Fibroblast of the aortic adventitia (primary cell): ENCODE results near the gene TCERG1L. TPM values are rescaled to one million over a fixed set of nuclear protein-coding genes. Genes with fewer than 3 reads are reported as not detected.

Source experiments
- DNase-seq: peaks from one replicate; pipeline ENCODE4 v3.0.0-alpha.2; 2010; ENCODE audit warnings: low read depth
- H3K4me3 ChIP-seq: 2 replicates; pipeline ENCODE4 v1.5.1; 2011; ENCODE audit warnings: low read depth, mild to moderate bottlenecking, control low read depth, low read length, moderate library complexity
- total RNA-seq: library from RNA; depleted of rRNA; stranded (reverse); fragments of >200 nt; gene quantifications from 2 replicates; pipeline ENCODE4 v1.2.3, GENCODE V29; 2012; ENCODE audit warnings: low replicate concordance
- TF ChIP-seq, protein P1 (sequence below): IDR thresholded peaks from 2 replicates; pipeline ENCODE4 v1.5.1; 2011; ENCODE audit warnings: mild to moderate bottlenecking, low read length, control low read depth, inconsistent platforms; ENCODE audit not compliant: insufficient read depth

The TCERG1L gene
- total RNA-seq, 1 donor: not detected

GRCh38 chr10:131269776-131270460 is 41.6 kb downstream of the TCERG1L start:
- H3K4me3 ChIP-seq: no peak overlapping the region
- TF ChIP-seq, protein P1, sequence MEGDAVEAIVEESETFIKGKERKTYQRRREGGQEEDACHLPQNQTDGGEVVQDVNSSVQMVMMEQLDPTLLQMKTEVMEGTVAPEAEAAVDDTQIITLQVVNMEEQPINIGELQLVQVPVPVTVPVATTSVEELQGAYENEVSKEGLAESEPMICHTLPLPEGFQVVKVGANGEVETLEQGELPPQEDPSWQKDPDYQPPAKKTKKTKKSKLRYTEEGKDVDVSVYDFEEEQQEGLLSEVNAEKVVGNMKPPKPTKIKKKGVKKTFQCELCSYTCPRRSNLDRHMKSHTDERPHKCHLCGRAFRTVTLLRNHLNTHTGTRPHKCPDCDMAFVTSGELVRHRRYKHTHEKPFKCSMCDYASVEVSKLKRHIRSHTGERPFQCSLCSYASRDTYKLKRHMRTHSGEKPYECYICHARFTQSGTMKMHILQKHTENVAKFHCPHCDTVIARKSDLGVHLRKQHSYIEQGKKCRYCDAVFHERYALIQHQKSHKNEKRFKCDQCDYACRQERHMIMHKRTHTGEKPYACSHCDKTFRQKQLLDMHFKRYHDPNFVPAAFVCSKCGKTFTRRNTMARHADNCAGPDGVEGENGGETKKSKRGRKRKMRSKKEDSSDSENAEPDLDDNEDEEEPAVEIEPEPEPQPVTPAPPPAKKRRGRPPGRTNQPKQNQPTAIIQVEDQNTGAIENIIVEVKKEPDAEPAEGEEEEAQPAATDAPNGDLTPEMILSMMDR: no peak
- no peak for DNase-seq

DNA sequence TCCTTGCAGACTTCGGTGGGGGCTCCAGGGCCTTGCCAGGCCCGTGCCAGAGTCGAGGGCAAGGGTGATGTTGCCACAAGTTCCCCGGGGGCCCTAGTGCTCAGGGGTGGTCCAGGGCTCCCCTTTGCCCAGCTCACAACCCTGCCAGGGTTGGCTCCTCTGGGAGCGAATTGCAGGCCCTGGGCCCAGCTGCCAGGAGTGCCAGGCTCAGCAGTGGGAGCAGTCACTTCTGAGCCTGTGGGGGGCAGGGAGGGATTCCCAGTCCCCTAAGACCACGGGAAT is 43.8 kb downstream of the TCERG1L start:
- H3K4me3 ChIP-seq: no peak overlapping the region
- DNase-seq: no peak
- TF ChIP-seq, protein P1: no peak

DNA sequence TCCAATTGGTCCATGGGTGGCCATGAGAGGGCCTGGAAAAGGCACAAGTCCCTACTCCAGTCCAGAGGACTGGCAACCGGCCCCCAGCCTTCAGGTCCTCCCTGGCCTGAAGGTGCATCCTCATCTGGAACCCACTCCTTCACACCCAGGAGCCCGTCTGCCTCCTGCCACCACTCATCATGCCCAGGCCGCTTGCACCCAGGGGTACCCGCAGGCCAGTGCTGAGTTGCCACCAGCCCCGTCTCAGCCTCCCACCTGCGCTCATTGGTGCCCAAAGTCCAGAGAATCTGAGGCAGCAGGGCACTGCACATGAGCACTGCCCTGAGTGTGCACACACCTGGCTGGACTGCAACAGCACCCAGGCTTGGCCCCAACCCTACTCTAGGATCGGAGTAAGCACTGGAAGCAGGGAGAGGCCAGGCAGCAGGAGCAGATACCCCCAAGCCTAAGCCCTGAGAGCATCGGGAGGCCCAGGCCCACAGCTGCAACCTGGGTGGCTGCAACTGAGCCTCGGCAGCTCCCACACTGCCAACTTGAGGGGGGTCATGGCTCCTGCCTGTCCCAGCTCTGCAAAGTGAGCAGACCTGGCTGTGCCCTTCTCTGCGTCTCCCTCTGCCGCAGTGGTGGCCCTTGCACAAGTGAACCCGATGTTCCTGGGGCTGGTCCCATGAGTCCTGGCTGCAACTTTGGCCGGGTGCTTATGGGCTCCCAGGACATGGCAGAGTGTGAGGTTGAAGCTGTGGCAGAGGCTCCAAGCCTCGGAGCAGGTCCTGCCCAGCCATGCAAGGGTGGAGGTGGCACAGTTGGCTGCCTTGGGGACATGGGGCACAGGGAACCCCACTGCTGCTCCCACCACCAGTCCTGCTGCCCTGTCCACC is 44.3 kb downstream of the TCERG1L start:
- TF ChIP-seq, protein P1: no peak
- no peak for DNase-seq
- no peak overlapping the region for H3K4me3 ChIP-seq

GRCh38 chr10:131264110-131264788 is 47.3 kb downstream of the TCERG1L start:
- TF ChIP-seq, protein P1: no peak
- H3K4me3 ChIP-seq: no peak overlapping the region
- DNase-seq: no peak

GRCh38 chr10:131261890-131262475 is 49.5 kb downstream of the TCERG1L start:
- no peak overlapping the region for H3K4me3 ChIP-seq
- DNase-seq: no peak
- TF ChIP-seq, protein P1: no peak

- no peak for DNase-seq
- TF ChIP-seq, protein P1: no peak
- H3K4me3 ChIP-seq: no peak overlapping the region
These were observed 50.9 kb downstream of the TCERG1L start for GRCh38 chr10:131260452-131261211.
